Neural cell (in vitro differentiated cells): ENCODE results near the gene DENND4A. TPM values are rescaled to one million over a fixed set of nuclear protein-coding genes. Genes with fewer than 3 reads are reported as not detected.

Source experiments
- H2AFZ ChIP-seq: fragments of 200-600, 300-800 bp; sonication (generic), shearing (Covaris generic); 2 replicates; pipeline ENCODE4 v1.6.0; 2014; ENCODE audit warnings: low read depth, mild to moderate bottlenecking, antibody characterized with exemption, low read length, moderate library complexity
- H3F3A ChIP-seq: fragments of 200-600 bp; shearing (Covaris generic); 2 replicates; pipeline ENCODE4 v1.6.1; 2016; ENCODE audit warnings: mild to moderate bottlenecking, moderate library complexity, mixed read lengths, antibody characterized with exemption, low read length; ENCODE audit not compliant: insufficient read depth, poor library complexity, severe bottlenecking
- H3K27ac ChIP-seq: fragments of 200-600, 300-800 bp; sonication (generic), shearing (Covaris generic); 2 replicates; pipeline ENCODE4 v1.5.1; 2014; ENCODE audit warnings: mild to moderate bottlenecking, low read length, moderate library complexity
- H3K27me3 ChIP-seq: fragments of 300-800, 200-600 bp; sonication (generic), shearing (Covaris generic); 2 replicates; pipeline ENCODE4 v1.6.0; 2014; ENCODE audit warnings: mild to moderate bottlenecking, low read depth, low read length, moderate library complexity; ENCODE audit not compliant: insufficient read depth
- H3K36me3 ChIP-seq: fragments of 300-800, 200-600 bp; sonication (generic), shearing (Covaris generic); 2 replicates; pipeline ENCODE4 v1.5.1; 2014; ENCODE audit warnings: mild to moderate bottlenecking, antibody characterized with exemption, low read length, moderate library complexity; ENCODE audit not compliant: insufficient read depth
- H3K4me2 ChIP-seq: fragments of 300-800, 200-600 bp; sonication (generic), shearing (Covaris generic); 2 replicates; pipeline ENCODE4 v1.6.0; 2014; ENCODE audit warnings: mild to moderate bottlenecking, low read length
- H3K4me3 ChIP-seq: fragments of 300-800, 200-600 bp; sonication (generic), shearing (Covaris generic); 2 replicates; pipeline ENCODE4 v1.5.1; 2014; ENCODE audit warnings: mild to moderate bottlenecking, low read length, moderate library complexity
- H3K79me2 ChIP-seq: fragments of 200-600 bp; shearing (Covaris generic); replicated peaks from 2 replicates; pipeline ENCODE4 v1.6.0; 2014; ENCODE audit warnings: mild to moderate bottlenecking, low read length, moderate library complexity; ENCODE audit not compliant: insufficient read depth
- H3K9ac ChIP-seq: fragments of 300-800, 200-600 bp; sonication (generic), shearing (Covaris generic); 2 replicates; pipeline ENCODE4 v1.6.1; 2016; ENCODE audit warnings: mild to moderate bottlenecking, low read length, mixed read lengths
- H3K9me2 ChIP-seq: fragments of 200-600 bp; shearing (Covaris generic); 2 replicates; pipeline ENCODE4 v1.6.1; 2016; ENCODE audit warnings: mild to moderate bottlenecking, low read length, mixed read lengths; ENCODE audit not compliant: insufficient read depth
- H3K9me3 ChIP-seq: fragments of 200-600, 300-800 bp; sonication (generic), shearing (Covaris generic); 2 replicates; pipeline ENCODE4 v1.6.1; 2016; ENCODE audit warnings: mild to moderate bottlenecking, mixed run types, low read length, moderate library complexity, mixed read lengths
- H4K20me1 ChIP-seq: fragments of 200-600 bp; shearing (Covaris generic); 2 replicates; pipeline ENCODE4 v1.6.1; 2016; ENCODE audit warnings: mild to moderate bottlenecking, mixed run types; ENCODE audit not compliant: insufficient read depth
- EP300 ChIP-seq: fragments of 450-650 bp; conservative IDR thresholded peaks from 2 replicates; pipeline ENCODE4 v1.6.1; 2014; ENCODE audit warnings: antibody characterized with exemption, mild to moderate bottlenecking, moderate library complexity; ENCODE audit not compliant: poor library complexity, severe bottlenecking
- EZH2 ChIP-seq: fragments of 200-600, 300-800 bp; shearing (Covaris generic), sonication (generic); IDR thresholded peaks from 2 replicates; pipeline ENCODE4 v1.6.1; 2014; ENCODE audit warnings: antibody characterized with exemption, low read length, borderline replicate concordance, mild to moderate bottlenecking; ENCODE audit not compliant: insufficient read depth, poor library complexity, severe bottlenecking
- MXI1 ChIP-seq: fragments of 450-650 bp; conservative IDR thresholded peaks from 2 replicates; pipeline ENCODE4 v1.6.1; 2014; ENCODE audit warnings: antibody characterized with exemption, mild to moderate bottlenecking; ENCODE audit not compliant: poor library complexity, severe bottlenecking
- POLR2AphosphoS5 ChIP-seq: IDR thresholded peaks from 2 replicates; pipeline ENCODE4 v1.6.1; 2012
- RAD21 ChIP-seq: fragments of 450-650 bp; conservative IDR thresholded peaks from 2 replicates; pipeline ENCODE4 v1.6.1; 2014; ENCODE audit warnings: antibody characterized with exemption, mild to moderate bottlenecking, moderate library complexity
- SMC3 ChIP-seq: fragments of 450-650 bp; conservative IDR thresholded peaks from 2 replicates; pipeline ENCODE4 v1.6.1; 2014; ENCODE audit warnings: antibody characterized with exemption, mild to moderate bottlenecking, moderate library complexity; ENCODE audit not compliant: poor library complexity
- TAF1 ChIP-seq: IDR thresholded peaks from 2 replicates; pipeline ENCODE4 v1.6.1; 2012; ENCODE audit warnings: low read depth
- polyA plus RNA-seq: library from polyadenylated mRNA; depleted of rRNA; stranded (reverse); fragments of >200 nt; gene quantifications from 2 replicates; pipeline ENCODE4 v1.2.3, GENCODE V29; 2014
- TF ChIP-seq, protein P1 (sequence below): IDR thresholded peaks from 2 replicates; pipeline ENCODE4 v1.6.1; 2012; ENCODE audit warnings: borderline replicate concordance
- TF ChIP-seq, protein P2 (sequence below): fragments of 450-650 bp; IDR thresholded peaks from 2 replicates; pipeline ENCODE4 v1.5.1; 2014; ENCODE audit warnings: antibody characterized with exemption, mild to moderate bottlenecking, moderate library complexity; ENCODE audit not compliant: poor library complexity, severe bottlenecking

Gene DENND4A
- polyA plus RNA-seq, 1 donor from 2014 or later, result 7.5 TPM

DNA sequence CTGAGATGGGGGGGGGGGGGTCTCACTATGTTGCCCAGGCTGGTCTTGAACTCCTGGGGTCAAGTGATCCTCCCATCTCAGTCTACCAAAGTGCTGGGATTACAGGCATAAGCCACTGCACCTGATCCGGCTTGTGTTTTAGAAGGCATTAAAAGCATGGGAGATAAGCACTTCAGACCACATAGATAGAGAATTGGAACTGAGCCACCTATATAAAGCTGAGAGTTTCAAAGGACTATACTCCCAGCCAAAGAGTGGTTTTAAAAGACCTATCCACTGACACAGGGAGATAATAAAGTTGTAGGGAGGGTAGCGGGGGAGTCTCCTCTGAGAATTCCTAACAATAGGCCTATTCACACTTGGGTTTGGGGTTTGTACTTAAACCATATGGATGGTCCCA, 34.8 kb downstream of the DENND4A start:
- Histone ChIP-seq H3K9me2 (no peaks in the 10 kb centered on the region), H3F3A (no peaks in the 10 kb centered on the region), H3K4me2 (no peak overlapping the region), H4K20me1 (no peaks in the 10 kb centered on the region), H3K27me3 (no peaks in the 10 kb centered on the region), H3K79me2 (no peaks in the 10 kb centered on the region), H3K9me3 (no peaks in the 10 kb centered on the region), H3K36me3 (no peaks in the 10 kb centered on the region), H3K4me3 (no peak overlapping the region), H2AFZ (no peak overlapping the region), H3K9ac (no peak overlapping the region), H3K27ac (no peak overlapping the region)
- no peak for TF ChIP-seq MXI1
- no peak for TF ChIP-seq EZH2

DNA sequence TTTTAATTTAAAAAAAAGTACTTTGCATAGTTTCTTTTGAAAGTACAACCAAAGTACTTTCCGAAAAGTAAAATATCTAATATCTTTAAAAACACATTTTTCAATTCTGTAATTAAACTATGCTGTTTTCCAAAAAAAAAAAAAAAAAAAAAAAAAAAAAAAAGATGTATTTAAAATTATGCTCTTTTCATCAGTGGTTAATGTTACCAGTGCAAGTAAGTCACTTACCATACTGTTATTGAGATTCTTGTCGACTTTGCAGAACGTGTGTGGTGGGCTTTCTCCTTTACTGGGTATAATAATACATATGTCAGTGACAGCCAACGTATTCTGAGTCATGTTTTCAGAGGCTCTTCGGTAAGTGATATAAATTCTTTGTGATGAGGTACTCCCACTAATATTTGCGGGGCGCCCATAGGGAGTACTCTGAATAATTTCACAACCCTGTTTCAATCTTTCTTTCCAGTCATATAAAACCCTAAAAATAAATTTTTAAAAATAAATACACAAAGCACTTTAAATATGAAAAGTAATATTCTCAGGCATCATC, 39.9 kb downstream of the DENND4A start:
- H2AFZ ChIP-seq, result no peak overlapping the region
- no peaks in the 10 kb centered on the region for H3K36me3 ChIP-seq
- H3K27ac ChIP-seq, result no peak overlapping the region
- no peaks in the 10 kb centered on the region for H3K9me3 ChIP-seq
- no peaks in the 10 kb centered on the region for H4K20me1 ChIP-seq
- H3K79me2 ChIP-seq, result no peaks in the 10 kb centered on the region
- H3K4me2 ChIP-seq, result no peak overlapping the region
- TF ChIP-seq EZH2 (no peak), MXI1 (no peak)
- H3K9ac ChIP-seq, result no peak overlapping the region
- H3F3A ChIP-seq, result no peaks in the 10 kb centered on the region
- H3K4me3 ChIP-seq, result no peak overlapping the region
- no peaks in the 10 kb centered on the region for H3K9me2 ChIP-seq
- H3K27me3 ChIP-seq, result no peaks in the 10 kb centered on the region

DNA sequence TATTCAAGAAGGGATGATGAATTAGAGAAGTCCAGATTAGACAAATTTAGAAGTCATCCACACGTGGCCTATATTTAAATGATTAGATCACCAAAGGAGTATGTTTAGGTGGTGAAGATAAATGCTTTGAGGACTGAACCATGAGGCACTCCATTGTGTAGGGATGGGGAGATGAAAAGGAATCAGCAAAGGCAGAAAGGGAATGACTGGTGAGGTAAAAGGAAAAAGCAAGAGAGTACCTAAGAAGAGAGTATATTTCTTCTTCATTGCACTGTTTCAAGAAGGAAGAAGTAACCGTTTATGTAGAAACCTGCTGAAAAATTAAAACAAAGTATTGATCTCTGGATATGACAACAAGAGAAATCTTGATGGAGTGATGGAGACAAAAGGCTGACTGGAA, 40.7 kb downstream of the DENND4A start:
- no peaks in the 10 kb centered on the region for H3K9me3 ChIP-seq
- no peak overlapping the region for H3K27ac ChIP-seq
- H3K9ac ChIP-seq, result no peak overlapping the region
- H3F3A ChIP-seq, result no peaks in the 10 kb centered on the region
- no peaks in the 10 kb centered on the region for H3K9me2 ChIP-seq
- no peak overlapping the region for H3K4me3 ChIP-seq
- H3K79me2 ChIP-seq, result no peaks in the 10 kb centered on the region
- no peak overlapping the region for H3K4me2 ChIP-seq
- TF ChIP-seq EP300 (no peak), MXI1 (no peak), EZH2 (no peak), RAD21 (no peak), TAF1 (no peak), POLR2AphosphoS5 (no peak), SMC3 (no peak)
- TF ChIP-seq, protein P1, sequence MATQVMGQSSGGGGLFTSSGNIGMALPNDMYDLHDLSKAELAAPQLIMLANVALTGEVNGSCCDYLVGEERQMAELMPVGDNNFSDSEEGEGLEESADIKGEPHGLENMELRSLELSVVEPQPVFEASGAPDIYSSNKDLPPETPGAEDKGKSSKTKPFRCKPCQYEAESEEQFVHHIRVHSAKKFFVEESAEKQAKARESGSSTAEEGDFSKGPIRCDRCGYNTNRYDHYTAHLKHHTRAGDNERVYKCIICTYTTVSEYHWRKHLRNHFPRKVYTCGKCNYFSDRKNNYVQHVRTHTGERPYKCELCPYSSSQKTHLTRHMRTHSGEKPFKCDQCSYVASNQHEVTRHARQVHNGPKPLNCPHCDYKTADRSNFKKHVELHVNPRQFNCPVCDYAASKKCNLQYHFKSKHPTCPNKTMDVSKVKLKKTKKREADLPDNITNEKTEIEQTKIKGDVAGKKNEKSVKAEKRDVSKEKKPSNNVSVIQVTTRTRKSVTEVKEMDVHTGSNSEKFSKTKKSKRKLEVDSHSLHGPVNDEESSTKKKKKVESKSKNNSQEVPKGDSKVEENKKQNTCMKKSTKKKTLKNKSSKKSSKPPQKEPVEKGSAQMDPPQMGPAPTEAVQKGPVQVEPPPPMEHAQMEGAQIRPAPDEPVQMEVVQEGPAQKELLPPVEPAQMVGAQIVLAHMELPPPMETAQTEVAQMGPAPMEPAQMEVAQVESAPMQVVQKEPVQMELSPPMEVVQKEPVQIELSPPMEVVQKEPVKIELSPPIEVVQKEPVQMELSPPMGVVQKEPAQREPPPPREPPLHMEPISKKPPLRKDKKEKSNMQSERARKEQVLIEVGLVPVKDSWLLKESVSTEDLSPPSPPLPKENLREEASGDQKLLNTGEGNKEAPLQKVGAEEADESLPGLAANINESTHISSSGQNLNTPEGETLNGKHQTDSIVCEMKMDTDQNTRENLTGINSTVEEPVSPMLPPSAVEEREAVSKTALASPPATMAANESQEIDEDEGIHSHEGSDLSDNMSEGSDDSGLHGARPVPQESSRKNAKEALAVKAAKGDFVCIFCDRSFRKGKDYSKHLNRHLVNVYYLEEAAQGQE, result no peak
- TF ChIP-seq, protein P2, sequence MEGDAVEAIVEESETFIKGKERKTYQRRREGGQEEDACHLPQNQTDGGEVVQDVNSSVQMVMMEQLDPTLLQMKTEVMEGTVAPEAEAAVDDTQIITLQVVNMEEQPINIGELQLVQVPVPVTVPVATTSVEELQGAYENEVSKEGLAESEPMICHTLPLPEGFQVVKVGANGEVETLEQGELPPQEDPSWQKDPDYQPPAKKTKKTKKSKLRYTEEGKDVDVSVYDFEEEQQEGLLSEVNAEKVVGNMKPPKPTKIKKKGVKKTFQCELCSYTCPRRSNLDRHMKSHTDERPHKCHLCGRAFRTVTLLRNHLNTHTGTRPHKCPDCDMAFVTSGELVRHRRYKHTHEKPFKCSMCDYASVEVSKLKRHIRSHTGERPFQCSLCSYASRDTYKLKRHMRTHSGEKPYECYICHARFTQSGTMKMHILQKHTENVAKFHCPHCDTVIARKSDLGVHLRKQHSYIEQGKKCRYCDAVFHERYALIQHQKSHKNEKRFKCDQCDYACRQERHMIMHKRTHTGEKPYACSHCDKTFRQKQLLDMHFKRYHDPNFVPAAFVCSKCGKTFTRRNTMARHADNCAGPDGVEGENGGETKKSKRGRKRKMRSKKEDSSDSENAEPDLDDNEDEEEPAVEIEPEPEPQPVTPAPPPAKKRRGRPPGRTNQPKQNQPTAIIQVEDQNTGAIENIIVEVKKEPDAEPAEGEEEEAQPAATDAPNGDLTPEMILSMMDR, result no peak
- H3K27me3 ChIP-seq, result no peaks in the 10 kb centered on the region
- H3K36me3 ChIP-seq, result no peaks in the 10 kb centered on the region
- H2AFZ ChIP-seq, result no peak overlapping the region
- H4K20me1 ChIP-seq, result no peaks in the 10 kb centered on the region
